GM19238 (cell line): ENCODE measurements around the gene DCAF12L1.

Experiments used
- DNase-seq: peaks from one replicate; pipeline ENCODE4 v3.0.0; 2011; ENCODE audit warnings: low spot score; ENCODE audit not compliant: insufficient read length

Gene DCAF12L1

GRCh38 chrX:126552313-126553022 lies at the start of gene DCAF12L1:
DCAF12L1 (minus strand) TSS chrX:126552814; CDS start chrX:126552608, 206 bp downstream.
- no peak for DNase-seq

- no peak for DNase-seq
Observed at GRCh38 chrX:126580877-126581276, 28.3 kb upstream of the DCAF12L1 start.

GRCh38 chrX:126575911-126576310 lies 23.3 kb upstream of the DCAF12L1 start:
- DNase-seq: no peak

- no peak for DNase-seq
Observed at GRCh38 chrX:126557151-126557550, 4.5 kb upstream of the DCAF12L1 start.

GRCh38 chrX:126551725-126552312 lies 795 bp downstream of the DCAF12L1 start:
- DNase-seq: no peak

- no peak for DNase-seq
Observed at GRCh38 chrX:126551306-126551705, 1.3 kb downstream of the DCAF12L1 start.

GRCh38 chrX:126550816-126551215 lies 1.8 kb downstream of the DCAF12L1 start:
- DNase-seq: no peak

GRCh38 chrX:126509923-126510322 lies 42.7 kb downstream of the DCAF12L1 start:
- no peak for DNase-seq
